SK-N-SH (cell line): ENCODE data around the gene CALML4.

Source experiments
- CTCF ChIP-seq: fragments of 200-600 bp; sonication (generic); IDR thresholded peaks from 2 replicates; pipeline ENCODE4 v1.6.1; 2017; ENCODE audit warnings: antibody characterized with exemption, mild to moderate bottlenecking, moderate library complexity
- EP300 ChIP-seq, 2 experiments: IDR thresholded peaks; 2 replicates each; pipeline versions ENCODE4 v1.4.0 to v1.6.1; 2012; ENCODE audit warnings: borderline replicate concordance in 1 of 2, low read depth in 1 of 2, low read length in 1 of 2
- EZH2phosphoT487 ChIP-seq: fragments of 200-600 bp; sonication (generic); IDR thresholded peaks from 2 replicates; pipeline ENCODE4 v1.6.1; 2017; ENCODE audit warnings: low read depth, mixed run types, mild to moderate bottlenecking, antibody characterized with exemption, moderate library complexity, borderline replicate concordance
- MXI1 ChIP-seq: IDR thresholded peaks from 2 replicates; pipeline ENCODE4 v1.6.1; 2012; ENCODE audit warnings: mild to moderate bottlenecking, low read depth, low read length, improper control_type of control experiment
- RAD21 ChIP-seq: IDR thresholded peaks from 2 replicates; pipeline ENCODE4 v1.6.1; 2012; ENCODE audit warnings: mild to moderate bottlenecking, low read length
- RFX5 ChIP-seq: IDR thresholded peaks from 2 replicates; pipeline ENCODE4 v1.6.1; 2012; ENCODE audit warnings: mild to moderate bottlenecking, improper control_type of control experiment, low read length
- TF ChIP-seq, protein P1 (sequence below): IDR thresholded peaks from 2 replicates; pipeline ENCODE4 v1.4.0; 2012; ENCODE audit warnings: low read depth

DNA sequence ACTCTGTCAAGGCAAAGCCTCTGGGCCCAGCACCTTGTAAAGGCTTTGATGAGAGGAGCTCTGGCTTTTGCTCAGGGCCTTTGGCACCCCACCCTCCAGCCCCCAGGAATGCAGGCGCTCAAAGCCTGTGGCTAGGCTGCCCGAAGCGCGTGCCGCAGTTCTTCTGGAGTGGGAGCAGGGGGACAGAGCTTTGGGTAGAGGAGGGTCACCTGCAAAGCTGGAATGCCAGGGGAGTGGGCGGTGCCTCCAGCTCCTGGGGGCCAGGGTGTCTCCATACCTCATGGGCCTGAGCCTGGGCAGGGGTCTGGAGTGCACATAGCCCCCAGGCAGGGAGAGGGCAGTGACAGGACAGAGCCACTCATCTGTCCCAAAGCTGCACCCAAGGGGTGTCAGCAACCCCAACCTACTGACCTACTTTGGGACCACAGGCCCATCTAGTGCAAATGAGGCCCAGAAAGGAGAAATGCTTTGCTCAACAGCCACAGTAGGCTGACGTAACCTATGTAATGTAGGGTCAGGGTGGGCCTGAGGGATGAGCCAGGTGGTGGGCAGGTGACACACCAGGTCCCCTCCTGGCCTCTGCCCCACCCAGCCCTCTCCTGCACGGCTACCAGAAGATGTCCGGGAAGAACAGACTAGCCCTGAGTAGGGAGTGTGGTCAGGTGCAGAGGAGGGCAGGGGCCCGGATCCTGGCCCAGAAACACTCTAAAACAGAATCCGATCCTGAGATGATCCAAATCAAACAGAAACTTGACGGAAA is 2.2 kb upstream of the CALML4 start:
- no peak for TF ChIP-seq CTCF
- no peak for TF ChIP-seq RFX5
- TF ChIP-seq, protein P1, sequence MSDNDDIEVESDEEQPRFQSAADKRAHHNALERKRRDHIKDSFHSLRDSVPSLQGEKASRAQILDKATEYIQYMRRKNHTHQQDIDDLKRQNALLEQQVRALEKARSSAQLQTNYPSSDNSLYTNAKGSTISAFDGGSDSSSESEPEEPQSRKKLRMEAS = no peak
- no peak for TF ChIP-seq EZH2phosphoT487
- TF ChIP-seq RAD21 = no peak
- no peak for TF ChIP-seq EP300 (IDR thresholded peaks at IDR 0.05; ENCODE audit: borderline replicate concordance in 1 of 2, low read depth in 1 of 2, low read length in 1 of 2)
- no peak for TF ChIP-seq MXI1
